Peyer's patch (tissue), 4 donors: ENCODE data around the gene IKZF5.

Source experiments
- CTCF ChIP-seq, 6 experiments: fragments of 450-650 bp in 4 of 6; fragments of 200-600 bp in 2 of 6; sonication (generic) in 1 of 6; IDR thresholded peaks; one replicate each; pipeline ENCODE4 v1.5.1; 2017 to 2019; ENCODE audit warnings: antibody characterized with exemption in 6 of 6, mild to moderate bottlenecking in 3 of 6, moderate library complexity in 1 of 6
- POLR2A ChIP-seq, 2 donors: fragments of 450-650 bp; IDR thresholded peaks; one replicate each; pipeline ENCODE4 v1.5.1; 2017; ENCODE audit warnings: antibody characterized with exemption in 2 of 2, mild to moderate bottlenecking in 2 of 2, moderate library complexity in 2 of 2

- no peak for TF ChIP-seq CTCF (IDR thresholded peaks at IDR 0.05)
- TF ChIP-seq POLR2A (IDR thresholded peaks at IDR 0.05), result no peak
These were observed 51.1 kb downstream of the IKZF5 start for GRCh38 chr10:122957474-122957873.
